Keratinocyte (primary cell): ENCODE results near the gene MYO9A. TPM values are rescaled to one million over a fixed set of nuclear protein-coding genes. Genes with fewer than 3 reads are reported as not detected.

Source experiments
- DNase-seq: peaks from one replicate; pipeline ENCODE4 v3.0.0-alpha.2; 2011; ENCODE audit warnings: low read depth, missing footprints, low spot score
- FAIRE-seq: peaks from 2 replicates; lab custom pipeline; 2011; peaks lifted over from hg19 to GRCh38; lab: Jason Lieb, UNC
- H2AFZ ChIP-seq: 2 replicates; pipeline ENCODE4 v1.6.0; 2012; ENCODE audit warnings: low read length, control low read depth, inconsistent platforms; ENCODE audit not compliant: control insufficient read depth
- H3K27ac ChIP-seq: 2 replicates; pipeline ENCODE4 v1.5.1; 2011; ENCODE audit warnings: low read length; ENCODE audit not compliant: control insufficient read depth, insufficient read depth
- H3K27me3 ChIP-seq: 3 replicates; pipeline ENCODE4 v1.6.0; 2011; ENCODE audit warnings: low read length; ENCODE audit not compliant: control insufficient read depth, insufficient read depth; ENCODE audit errors: extremely low read depth
- H3K36me3 ChIP-seq, 2 experiments: 2 replicates in 1 of 2; 3 replicates in 1 of 2; pipeline ENCODE4 v1.5.1; 2011; ENCODE audit warnings: low read length in 2 of 2, mild to moderate bottlenecking in 1 of 2; ENCODE audit not compliant: control insufficient read depth in 2 of 2, insufficient read depth in 2 of 2; ENCODE audit errors: extremely low read depth in 1 of 2
- H3K4me1 ChIP-seq: 3 replicates; pipeline ENCODE4 v1.5.1; 2011; ENCODE audit warnings: low read length; ENCODE audit not compliant: control insufficient read depth, insufficient read depth; ENCODE audit errors: extremely low read depth
- H3K4me2 ChIP-seq: 3 replicates; pipeline ENCODE4 v1.6.0; 2011; ENCODE audit warnings: low read depth, low read length; ENCODE audit not compliant: control insufficient read depth, insufficient read depth; ENCODE audit errors: extremely low read depth
- H3K4me3 ChIP-seq, 3 experiments: fragments of 200-600 bp in 1 of 3; sonication (generic) in 1 of 3; 2 replicates in 2 of 3; 3 replicates in 1 of 3; pipeline ENCODE4 v1.5.1; 2011 to 2016; ENCODE audit warnings: low read length in 3 of 3, mild to moderate bottlenecking in 3 of 3, control low read depth in 2 of 3, inconsistent platforms in 1 of 3, low read depth in 1 of 3, mixed read lengths in 1 of 3, mixed run types in 1 of 3, moderate library complexity in 1 of 3; ENCODE audit not compliant: control insufficient read depth in 2 of 3, insufficient read depth in 2 of 3; ENCODE audit errors: extremely low read depth in 1 of 3
- H3K79me2 ChIP-seq: 2 replicates; pipeline ENCODE4 v1.6.0; 2012; ENCODE audit warnings: low read length; ENCODE audit not compliant: control insufficient read depth, insufficient read depth
- H3K9ac ChIP-seq: 3 replicates; pipeline ENCODE4 v1.6.0; 2011; ENCODE audit warnings: low read length; ENCODE audit not compliant: control insufficient read depth, insufficient read depth; ENCODE audit errors: extremely low read depth
- H3K9me1 ChIP-seq: 3 replicates; pipeline ENCODE4 v1.6.0; 2011; ENCODE audit warnings: low read length; ENCODE audit not compliant: control insufficient read depth, insufficient read depth; ENCODE audit errors: extremely low read depth
- H3K9me3 ChIP-seq: 2 replicates; pipeline ENCODE4 v1.5.1; 2012; ENCODE audit warnings: low read depth, low read length; ENCODE audit not compliant: control insufficient read depth
- H4K20me1 ChIP-seq: 3 replicates; pipeline ENCODE4 v1.6.0; 2011; ENCODE audit warnings: low read length; ENCODE audit not compliant: control insufficient read depth, insufficient read depth; ENCODE audit errors: extremely low read depth
- CTCF ChIP-seq, 3 experiments: IDR thresholded peaks in 1 of 3; conservative IDR thresholded peaks in 1 of 3; optimal IDR thresholded peaks in 1 of 3; 2 replicates in 2 of 3; 3 replicates in 1 of 3; pipeline versions ENCODE3 to v1.5.1; 2011; ENCODE audit warnings: low read length in 3 of 3, mild to moderate bottlenecking in 3 of 3, moderate library complexity in 2 of 3, control low read depth in 1 of 3, inconsistent platforms in 1 of 3; ENCODE audit not compliant: insufficient read depth in 2 of 3; ENCODE audit errors: extremely low read depth in 1 of 3
- EZH2 ChIP-seq: IDR thresholded peaks from one replicate; pipeline ENCODE4 v1.6.1; 2012; ENCODE audit warnings: inconsistent platforms, mild to moderate bottlenecking, low read length, moderate library complexity
- dilution Hi-C: fragments of 300-500 bp; cut with MboI; formaldehyde crosslinking; loops from one replicate; pipeline ENCODE4 v1.7.0; 2020; ENCODE audit warnings: low sequenced_read_pairs; ENCODE audit not compliant: extremely low pct_ligation_motif_present
- polyA plus RNA-seq, 5 experiments: library from polyadenylated mRNA; depleted of rRNA in 3 of 5; stranded (reverse) in 3 of 5; stranded (forward) in 1 of 5; unstranded in 1 of 5; fragments of >200 nt; gene quantifications; 1 replicate in 1 of 5; 2 replicates in 3 of 5; 3 replicates in 1 of 5; pipeline versions ENCODE4 v1.2.1 to v1.2.3, GENCODE V29; 2011 to 2012; ENCODE audit warnings: missing spikeins in 2 of 5, low read depth in 1 of 5, low replicate concordance in 1 of 5

The MYO9A gene
- polyA plus RNA-seq, 1 donor (not counting 4 experiments of a cell fraction or from before 2014, with no cell fraction given) = 10.6 TPM

GRCh38 chr15:71934446-71934845 lies 183.5 kb downstream of the MYO9A start:
- dilution Hi-C loops = no loop called here

GRCh38 chr15:71932689-71933088 lies 185.3 kb downstream of the MYO9A start:
- dilution Hi-C loops = no loop called here
- H3K27me3 ChIP-seq = no peaks in the 10 kb centered on the region
- H3K79me2 ChIP-seq = no peaks in the 10 kb centered on the region
- H3K9me3 ChIP-seq = no peaks in the 10 kb centered on the region
- FAIRE-seq = no peak
- H3K4me3 ChIP-seq = no peak overlapping the region
- no peaks in the 10 kb centered on the region for H4K20me1 ChIP-seq
- TF ChIP-seq CTCF (optimal IDR thresholded peaks at IDR 0.05 in 1 of 3, IDR thresholded peaks at IDR 0.05 in 1 of 3, conservative IDR thresholded peaks at IDR 0.05 in 1 of 3; ENCODE audit: extremely low read depth in 1 of 3, insufficient read depth in 2 of 3, low read length in 3 of 3) (no peak), EZH2 (no peak)
- no peaks in the 10 kb centered on the region for H3K4me1 ChIP-seq
- H3K4me2 ChIP-seq = no peak overlapping the region
- no peak overlapping the region for H3K9ac ChIP-seq
- no peak overlapping the region for H2AFZ ChIP-seq
- peaks cover 0 to 5% of the 10 kb centered on the region in 2 experiments for H3K36me3 ChIP-seq
- DNase-seq = no peak
- no peak overlapping the region for H3K27ac ChIP-seq
- no peaks in the 10 kb centered on the region for H3K9me1 ChIP-seq

More at GRCh38 chr15:71934446-71934845, 183.5 kb downstream of the MYO9A start:
- no peak overlapping the region for H3K4me2 ChIP-seq
- H3K79me2 ChIP-seq = no peaks in the 10 kb centered on the region
- H3K27ac ChIP-seq = no peak overlapping the region
- H4K20me1 ChIP-seq = no peaks in the 10 kb centered on the region
- no peaks in the 10 kb centered on the region for H3K9me3 ChIP-seq
- H3K36me3 ChIP-seq = peaks cover 0 to 5% of the 10 kb centered on the region in 2 experiments
- H2AFZ ChIP-seq = no peak overlapping the region
- no peaks in the 10 kb centered on the region for H3K9me1 ChIP-seq
- H3K9ac ChIP-seq = no peak overlapping the region
- FAIRE-seq = peak; percentile 5
- no peaks in the 10 kb centered on the region for H3K27me3 ChIP-seq
- H3K4me1 ChIP-seq = no peaks in the 10 kb centered on the region
- no peak overlapping the region for H3K4me3 ChIP-seq
- TF ChIP-seq EZH2 = no peak
- no peak for TF ChIP-seq CTCF (optimal IDR thresholded peaks at IDR 0.05 in 1 of 3, IDR thresholded peaks at IDR 0.05 in 1 of 3, conservative IDR thresholded peaks at IDR 0.05 in 1 of 3; ENCODE audit: extremely low read depth in 1 of 3, insufficient read depth in 2 of 3, low read length in 3 of 3)
- DNase-seq = peak; percentile 13
